AG09309 (cell line): ENCODE data around the gene FTHL17.

Experiments used
- DNase-seq: peaks from one replicate; pipeline ENCODE4 v3.0.0-alpha.2; 2010; ENCODE audit warnings: low read depth
- H3K4me3 ChIP-seq: 2 replicates; pipeline ENCODE4 v1.5.1; 2011; ENCODE audit warnings: mild to moderate bottlenecking, low read depth, low read length, moderate library complexity; ENCODE audit not compliant: control insufficient read depth
- TF ChIP-seq, protein P1 (sequence below): IDR thresholded peaks from 2 replicates; pipeline ENCODE4 v1.5.1; 2011; ENCODE audit warnings: mild to moderate bottlenecking, low read depth, low read length, inconsistent platforms; ENCODE audit not compliant: insufficient read depth, control insufficient read depth; ENCODE audit errors: missing control alignments

FTHL17 gene

GRCh38 chrX:31071262-31071661 lies 579 bp downstream of the FTHL17 start:
- DNase-seq = no peak
- H3K4me3 ChIP-seq = no peak overlapping the region
- TF ChIP-seq, protein P1, sequence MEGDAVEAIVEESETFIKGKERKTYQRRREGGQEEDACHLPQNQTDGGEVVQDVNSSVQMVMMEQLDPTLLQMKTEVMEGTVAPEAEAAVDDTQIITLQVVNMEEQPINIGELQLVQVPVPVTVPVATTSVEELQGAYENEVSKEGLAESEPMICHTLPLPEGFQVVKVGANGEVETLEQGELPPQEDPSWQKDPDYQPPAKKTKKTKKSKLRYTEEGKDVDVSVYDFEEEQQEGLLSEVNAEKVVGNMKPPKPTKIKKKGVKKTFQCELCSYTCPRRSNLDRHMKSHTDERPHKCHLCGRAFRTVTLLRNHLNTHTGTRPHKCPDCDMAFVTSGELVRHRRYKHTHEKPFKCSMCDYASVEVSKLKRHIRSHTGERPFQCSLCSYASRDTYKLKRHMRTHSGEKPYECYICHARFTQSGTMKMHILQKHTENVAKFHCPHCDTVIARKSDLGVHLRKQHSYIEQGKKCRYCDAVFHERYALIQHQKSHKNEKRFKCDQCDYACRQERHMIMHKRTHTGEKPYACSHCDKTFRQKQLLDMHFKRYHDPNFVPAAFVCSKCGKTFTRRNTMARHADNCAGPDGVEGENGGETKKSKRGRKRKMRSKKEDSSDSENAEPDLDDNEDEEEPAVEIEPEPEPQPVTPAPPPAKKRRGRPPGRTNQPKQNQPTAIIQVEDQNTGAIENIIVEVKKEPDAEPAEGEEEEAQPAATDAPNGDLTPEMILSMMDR = no peak

DNA sequence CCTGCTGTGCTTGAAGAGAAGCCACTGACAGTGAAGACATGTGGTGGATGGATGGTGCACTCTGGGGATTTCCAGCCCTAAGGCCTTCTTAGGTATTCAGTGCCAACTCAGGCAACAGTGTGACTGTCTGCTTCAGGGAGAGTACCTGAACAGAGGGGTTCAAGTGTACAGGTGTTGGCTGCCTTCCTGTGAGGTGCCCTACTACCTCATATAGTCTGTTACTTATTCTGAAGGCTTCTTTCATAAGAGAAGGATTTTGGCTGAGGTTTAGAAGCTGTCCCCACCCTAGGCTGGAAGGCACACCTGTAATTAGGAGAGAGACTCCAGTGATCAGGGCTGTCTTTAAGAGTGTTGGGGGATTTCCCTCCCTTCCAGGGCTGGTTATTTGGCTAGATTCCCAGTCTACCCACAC lies 1.8 kb downstream of the FTHL17 start:
- H3K4me3 ChIP-seq = no peak overlapping the region
- TF ChIP-seq, protein P1 = no peak
- no peak for DNase-seq

GRCh38 chrX:31063114-31063513 lies 8.7 kb downstream of the FTHL17 start:
- no peak for DNase-seq
- TF ChIP-seq, protein P1 = no peak
- H3K4me3 ChIP-seq = no peak overlapping the region

DNA sequence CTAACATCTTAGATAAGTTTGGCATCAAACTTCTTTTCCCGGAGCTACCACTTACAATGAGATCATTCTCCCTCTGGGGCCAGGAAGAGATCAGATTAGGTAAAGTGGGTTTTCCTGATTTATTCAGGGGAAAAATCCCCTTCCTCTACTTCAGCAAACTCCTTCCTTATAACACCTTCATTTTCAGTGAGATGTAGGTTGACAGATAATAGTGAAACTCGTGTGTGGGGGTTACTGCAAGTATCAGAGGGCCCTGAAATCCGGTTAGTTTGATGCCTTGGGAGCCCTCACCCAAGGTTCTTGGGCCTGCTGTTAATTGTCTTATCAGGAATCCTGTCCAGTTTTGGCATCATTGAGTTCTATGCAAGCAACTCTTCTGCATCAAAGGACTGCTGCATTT lies 10.8 kb downstream of the FTHL17 start:
- no peak for DNase-seq
- H3K4me3 ChIP-seq = no peak overlapping the region
- TF ChIP-seq, protein P1 = no peak

DNA sequence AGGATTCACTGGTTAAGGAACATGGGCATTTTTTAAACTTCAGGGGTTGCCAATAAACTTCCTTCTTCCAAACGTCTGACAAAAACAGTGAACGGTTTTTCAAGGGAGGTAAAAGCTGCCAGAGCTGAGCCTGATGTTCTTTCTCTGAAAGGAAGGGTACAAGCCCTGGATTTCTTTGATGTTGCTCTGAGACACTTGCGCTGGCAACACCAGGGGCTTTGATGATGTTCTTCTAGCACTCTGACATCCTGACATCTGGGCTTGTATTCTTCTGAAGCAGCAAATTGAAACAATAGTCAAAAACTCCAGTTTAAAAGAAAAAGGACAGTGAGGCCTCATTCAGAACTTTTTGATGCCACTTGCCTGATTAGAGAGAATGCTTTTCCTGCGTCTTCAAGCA lies 11.8 kb downstream of the FTHL17 start:
- TF ChIP-seq, protein P1 = no peak
- H3K4me3 ChIP-seq = no peak overlapping the region
- no peak for DNase-seq

- DNase-seq = no peak
- TF ChIP-seq, protein P1 = no peak
- H3K4me3 ChIP-seq = no peak overlapping the region
These were observed 13.6 kb downstream of the FTHL17 start for GRCh38 chrX:31058284-31058683.

GRCh38 chrX:31057691-31058090 lies 14.2 kb downstream of the FTHL17 start:
- TF ChIP-seq, protein P1 = no peak
- no peak overlapping the region for H3K4me3 ChIP-seq
- DNase-seq = no peak
